Stimulated activated CD4-positive, alpha-beta T cell treated with anti-CD3 and anti-CD28 coated beads, Interleukin-4, amount 100 ng/mL, for 4 hours (primary cell): ENCODE measurements around the gene NEDD9.

ENCODE experiments used
- DNase-seq, 2 experiments: peaks; one replicate each; pipeline ENCODE4 v3.0.0-alpha.2; 2020

NEDD9 gene

DNA sequence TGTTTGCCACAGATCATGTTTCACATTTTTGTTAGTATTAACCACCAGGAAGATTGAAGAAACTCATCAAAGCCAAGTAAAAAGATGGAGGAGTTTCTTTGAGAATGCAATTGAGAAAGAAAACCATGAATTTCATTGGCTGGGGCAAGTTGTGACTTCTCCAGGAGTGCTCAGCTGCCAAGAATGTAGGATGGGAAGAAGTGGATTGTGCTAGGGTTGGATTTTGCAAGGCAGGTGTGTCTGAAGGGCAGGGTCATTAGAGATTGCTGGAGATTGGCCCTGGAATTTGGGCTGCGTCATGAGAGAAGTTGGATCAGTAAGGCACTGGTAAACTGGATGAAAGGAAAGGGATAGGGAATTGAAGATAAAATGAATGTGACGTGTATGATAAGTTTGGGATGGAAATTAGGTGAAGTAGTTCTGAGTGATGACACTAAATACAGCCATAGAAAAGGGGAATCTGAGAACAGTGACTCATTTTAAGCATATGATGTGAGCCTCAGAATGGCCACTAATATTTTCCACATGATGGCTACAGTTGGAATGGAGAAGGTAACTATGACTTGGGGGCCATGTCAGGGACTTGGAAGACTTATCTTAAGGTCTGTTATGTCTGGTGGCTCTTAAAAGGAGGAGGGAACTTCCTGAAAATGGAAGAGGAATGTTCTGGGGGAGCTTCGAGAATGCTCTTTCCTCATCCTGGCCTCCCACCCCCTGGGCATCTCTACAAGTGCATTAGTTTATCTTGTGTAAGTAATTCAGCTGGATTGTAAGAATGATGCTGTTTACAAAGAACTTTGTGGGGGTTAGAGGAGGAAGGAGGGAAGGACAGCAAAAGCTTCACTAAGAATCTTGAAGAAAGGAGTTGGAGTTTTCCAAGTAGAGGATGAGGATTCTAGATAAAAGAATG, 93.2 kb downstream of the NEDD9 start:
- DNase-seq: no peak

DNA sequence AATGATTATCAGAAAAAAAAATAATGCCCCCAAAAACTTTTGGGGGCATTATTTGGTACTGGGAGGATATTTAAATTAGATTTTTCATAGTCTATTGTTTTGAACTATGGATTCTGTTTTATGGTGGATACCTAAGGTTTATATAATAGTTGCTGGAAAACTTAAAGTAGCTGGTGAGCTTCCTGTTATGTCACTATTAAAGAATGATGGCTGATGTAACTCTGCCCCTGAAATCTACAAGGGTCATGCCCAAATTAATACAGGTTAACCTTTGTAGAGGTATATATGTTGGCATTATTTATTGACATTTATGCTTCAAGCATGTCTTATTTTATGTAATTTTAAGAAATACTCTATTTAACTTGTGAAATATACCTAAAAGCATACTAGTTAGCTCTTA, 95.7 kb downstream of the NEDD9 start:
- DNase-seq: no peak
